COR-L47 (cell line): ENCODE data around the gene ZNF57.
"Not testable (repeated sequence)": the region's sequence is repeated elsewhere in the genome, so short reads cannot be mapped to it uniquely, and the experiment has no call there.

Experiments
- DNase-seq: peaks from one replicate; lab custom pipeline; 2025; lab: John Stamatoyannopoulos, UW

ZNF57 gene

GRCh38 chr19:2952953-2953481 lies 52.3 kb downstream of the ZNF57 start:
- DNase-seq, result no peak

GRCh38 chr19:2957160-2957559 lies 56.4 kb downstream of the ZNF57 start:
- no peak for DNase-seq

GRCh38 chr19:2960120-2960519 lies 59.4 kb downstream of the ZNF57 start:
- no peak for DNase-seq

- peak; percentile 84 for DNase-seq
Measured at GRCh38 chr19:2962018-2962670, 61.4 kb downstream of the ZNF57 start.

- DNase-seq, result no peak
Measured at GRCh38 chr19:2963122-2963521, 62.4 kb downstream of the ZNF57 start.

- not testable (repeated sequence) for DNase-seq
Measured at GRCh38 chr19:2963631-2964030, 62.9 kb downstream of the ZNF57 start.

GRCh38 chr19:2964874-2965273 lies 64.1 kb downstream of the ZNF57 start:
- DNase-seq, result no peak

- no peak for DNase-seq
Measured at GRCh38 chr19:2967972-2968371, 67.2 kb downstream of the ZNF57 start.
